GM21737 (cell line): Measurements from ENCODE around the gene SDR9C7.
"Not testable (repeated sequence)": the region's sequence is repeated elsewhere in the genome, so short reads cannot be mapped to it uniquely, and the experiment has no call there.

Experiments
- ATAC-seq: cut with Tn5 transposase; IDR thresholded peaks from one replicate; pipeline ENCODE4 v1.9.1; 2021; ENCODE audit warnings: mild to moderate bottlenecking, moderate library complexity; ENCODE audit not compliant: unreplicated experiment

The SDR9C7 gene

GRCh38 chr12:56954057-56954957, 20.1 kb upstream of the SDR9C7 start:
- ATAC-seq = no peak

DNA sequence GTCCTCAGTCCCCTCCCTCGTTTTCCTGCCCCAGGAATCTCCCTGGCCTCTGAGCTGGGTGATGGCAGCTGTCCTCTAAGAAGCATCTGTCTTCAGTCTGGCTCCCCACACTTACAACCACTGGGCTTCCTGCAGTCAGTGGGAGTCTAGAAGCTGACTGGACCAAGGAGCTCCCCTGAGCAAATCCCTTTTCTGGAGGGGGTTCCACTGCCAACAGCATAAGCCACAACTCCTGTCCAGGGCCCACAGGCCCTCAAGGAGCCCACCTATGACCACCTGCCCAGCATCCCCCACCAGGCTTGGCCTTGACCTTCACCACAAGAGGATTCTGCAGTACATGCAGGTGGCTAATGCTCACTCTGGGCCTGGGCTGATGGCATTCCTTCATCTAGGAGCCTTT, 19.1 kb upstream of the SDR9C7 start:
- no peak for ATAC-seq

DNA sequence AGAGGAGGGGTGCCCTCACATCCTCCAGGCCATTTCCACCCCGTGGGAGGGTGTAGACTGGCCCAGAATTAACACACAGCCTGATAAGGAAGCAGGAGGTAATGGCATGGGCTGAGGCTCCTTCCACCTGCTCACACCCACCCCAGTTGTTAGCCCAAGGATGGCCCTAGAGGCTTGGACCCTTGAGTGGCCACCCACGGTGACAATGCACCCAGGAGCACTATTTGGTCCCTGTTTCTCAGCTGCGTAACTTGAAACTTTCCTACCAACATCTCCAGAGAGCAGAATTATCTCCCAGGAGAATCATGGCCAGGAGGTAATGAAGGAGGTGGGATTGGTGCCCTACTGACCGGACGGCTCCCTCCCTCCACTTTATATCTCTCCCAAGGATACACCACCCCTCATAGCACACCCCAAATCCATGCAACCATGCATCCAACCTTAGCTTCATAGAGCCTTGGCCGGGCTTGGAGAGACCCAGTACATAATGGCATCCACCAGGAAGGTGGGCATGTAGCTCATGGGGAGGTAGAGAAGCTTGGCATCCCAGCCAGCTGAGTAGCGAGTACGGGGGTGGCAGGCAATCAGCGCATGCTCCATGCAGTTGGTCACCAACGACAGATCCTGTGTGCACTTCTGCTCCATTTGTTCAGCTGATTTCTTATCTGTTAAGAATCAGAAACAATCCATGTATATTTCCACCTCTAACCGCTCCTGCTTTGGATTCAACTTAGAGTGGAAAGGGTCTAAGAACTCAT, 17.6 kb upstream of the SDR9C7 start:
- ATAC-seq = no peak

DNA sequence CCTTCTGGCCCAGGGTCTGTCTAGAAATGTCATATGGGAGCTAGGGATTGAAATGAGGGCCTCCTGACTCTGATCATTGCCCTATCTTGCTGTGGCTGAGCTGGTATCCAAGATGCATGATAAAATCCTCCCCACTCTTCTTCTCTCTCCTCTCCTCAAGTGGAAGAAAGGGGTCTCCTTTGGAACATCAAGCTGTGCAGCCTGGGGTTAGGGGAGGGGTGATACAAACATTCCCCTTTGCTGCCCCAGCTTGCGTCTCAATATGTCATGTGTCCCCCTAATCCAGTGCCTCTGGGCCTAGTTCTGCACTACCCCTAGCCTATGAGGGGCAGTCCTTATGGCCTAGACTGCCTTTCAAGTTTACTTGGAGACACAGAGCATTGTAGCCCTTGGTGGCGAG, 14.7 kb upstream of the SDR9C7 start:
- no peak for ATAC-seq

DNA sequence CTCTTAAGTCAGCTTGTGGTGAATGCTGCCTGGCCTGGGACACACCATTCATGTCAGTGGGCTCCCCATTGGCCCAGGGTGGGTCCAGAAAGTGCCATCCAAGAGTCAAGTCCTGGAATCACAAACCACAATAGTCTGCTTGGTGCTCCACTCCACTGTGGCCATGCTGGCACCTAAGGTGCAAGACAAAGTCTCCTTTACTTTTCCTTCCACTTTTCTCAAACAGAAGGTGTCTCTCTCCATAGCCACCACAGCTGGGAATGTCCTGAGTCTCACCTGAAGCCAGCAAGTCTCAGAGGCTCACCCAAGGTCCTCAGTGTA, 14.2 kb upstream of the SDR9C7 start:
- no peak for ATAC-seq

- ATAC-seq = no peak
Measured at GRCh38 chr12:56947633-56948456, 13.6 kb upstream of the SDR9C7 start.

- ATAC-seq = no peak
Measured at GRCh38 chr12:56943878-56944277, 9.7 kb upstream of the SDR9C7 start.

GRCh38 chr12:56943374-56943773, 9.2 kb upstream of the SDR9C7 start:
- not testable (repeated sequence) for ATAC-seq

- ATAC-seq = no peak
Measured at GRCh38 chr12:56941299-56942017, 7.2 kb upstream of the SDR9C7 start.

DNA sequence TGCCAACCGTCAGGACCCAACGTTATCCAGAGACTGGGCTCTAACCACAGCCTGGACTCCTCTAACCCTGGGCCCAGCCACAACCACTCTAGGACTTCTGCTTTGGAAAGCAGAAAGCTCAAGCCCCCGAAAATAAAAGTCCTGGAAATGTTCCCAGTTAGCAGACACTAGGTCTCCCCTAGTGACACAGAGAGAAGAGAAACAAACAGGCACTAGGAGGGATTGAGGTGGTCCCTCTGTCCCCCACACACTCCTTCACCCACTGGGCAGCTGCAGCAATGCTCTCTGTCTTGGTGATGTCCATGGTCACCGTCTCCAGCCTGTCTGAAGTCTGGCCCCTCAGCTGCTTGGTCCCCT, 6.7 kb upstream of the SDR9C7 start:
- ATAC-seq = not testable (repeated sequence)

- ATAC-seq = no peak
Measured at GRCh38 chr12:56935752-56936151, 1.5 kb upstream of the SDR9C7 start.

GRCh38 chr12:56935157-56935556, 949 bp upstream of the SDR9C7 start:
- no peak for ATAC-seq

DNA sequence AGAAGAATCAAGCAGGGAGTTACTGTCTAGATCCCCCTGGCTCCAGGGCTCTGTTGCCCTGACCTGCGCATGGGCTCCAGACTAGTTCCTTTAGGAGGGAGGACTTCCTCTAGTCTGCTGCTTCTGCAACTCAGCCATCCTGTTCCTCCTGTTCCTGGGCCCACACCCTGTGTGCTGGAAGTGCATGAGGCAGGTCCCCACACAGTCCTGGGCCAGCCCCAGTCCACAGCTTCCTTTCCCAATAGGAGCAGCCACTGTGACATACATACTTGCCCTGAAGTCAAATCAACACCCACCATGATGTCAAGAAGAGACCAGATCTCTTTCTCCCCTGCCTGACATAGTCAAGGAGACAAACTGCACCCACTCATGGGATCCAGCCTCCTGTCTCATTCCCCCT, 1.3 kb downstream of the SDR9C7 start:
- no peak for ATAC-seq

DNA sequence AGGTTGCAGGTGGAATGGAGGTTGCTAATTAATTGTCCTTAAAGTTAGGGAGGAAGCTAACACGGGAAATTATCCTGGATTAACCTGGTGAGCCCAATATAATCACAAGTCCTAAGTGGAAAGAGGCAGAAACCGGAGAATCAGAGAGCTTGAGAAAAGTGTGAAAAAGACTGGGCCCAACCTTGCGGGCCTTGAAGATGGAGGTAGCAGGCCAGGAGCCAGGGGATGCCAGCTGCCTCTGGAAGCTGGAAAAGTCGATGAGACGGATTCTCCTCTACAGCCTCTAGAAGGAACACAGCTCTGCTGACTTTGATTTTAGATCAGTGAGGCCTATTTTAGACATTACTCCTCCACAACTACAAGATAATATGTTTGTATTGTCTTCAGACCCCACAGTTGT, 2.1 kb downstream of the SDR9C7 start:
- no peak for ATAC-seq

GRCh38 chr12:56931474-56931978, 2.7 kb downstream of the SDR9C7 start:
- no peak for ATAC-seq

GRCh38 chr12:56930241-56930640, 4.0 kb downstream of the SDR9C7 start:
- ATAC-seq = no peak

GRCh38 chr12:56929780-56930179, 4.4 kb downstream of the SDR9C7 start:
- no peak for ATAC-seq

DNA sequence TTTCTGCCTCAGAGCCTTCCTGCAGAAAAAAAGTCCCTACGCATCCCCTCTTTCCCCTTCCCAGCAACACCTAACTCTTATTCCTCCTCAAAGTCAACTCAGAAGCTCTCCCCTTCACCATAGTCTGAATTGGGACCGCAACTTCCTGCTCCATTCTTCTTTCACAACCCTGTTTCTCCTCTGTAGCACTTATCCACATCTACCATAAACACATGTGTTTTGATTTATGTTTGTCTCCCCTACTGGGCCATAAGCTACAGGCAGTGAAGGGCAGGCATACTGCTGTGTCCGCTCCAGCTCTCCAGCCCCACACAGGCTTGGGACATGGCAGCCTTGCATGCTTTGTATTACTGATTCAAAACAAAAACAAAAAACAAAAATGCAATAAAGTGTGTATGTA, 5.9 kb downstream of the SDR9C7 start:
- no peak for ATAC-seq

- no peak for ATAC-seq
Measured at GRCh38 chr12:56927281-56927680, 6.9 kb downstream of the SDR9C7 start.

- no peak for ATAC-seq
Measured at GRCh38 chr12:56922031-56922430, 12.2 kb downstream of the SDR9C7 start.

DNA sequence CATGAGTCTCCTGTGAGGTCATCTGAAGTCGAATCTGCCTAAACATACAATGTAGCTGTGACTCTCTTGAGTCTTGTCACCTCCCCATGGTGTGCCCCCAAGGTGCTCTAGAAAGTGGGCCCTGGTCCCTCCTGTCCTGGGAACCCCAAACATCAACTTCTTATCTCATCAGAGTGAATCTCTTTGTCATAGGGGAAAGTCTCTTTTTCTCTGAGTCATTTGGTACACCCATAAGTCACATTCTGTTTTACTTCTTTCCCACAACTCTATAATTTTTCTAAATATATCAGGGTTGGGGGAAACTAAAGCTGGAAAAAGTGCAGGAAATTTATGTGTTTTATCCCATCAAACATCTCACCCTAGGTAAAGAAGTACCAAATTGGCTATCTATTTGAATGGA, 12.9 kb downstream of the SDR9C7 start:
- no peak for ATAC-seq
